ENCODE measurements around the gene IL1R2. TPM values are rescaled to one million over a fixed set of nuclear protein-coding genes. Genes with fewer than 3 reads are reported as not detected.
A peak's percentile ranks its signal among the peaks of the same experiment; 100 is the strongest.

IL1R2 gene
- total and polyA plus RNA-seq, 2 of the 13 experiments (the other 11 are each of a cell fraction or from before 2014, with no cell fraction given): 3.6 to 7.3 TPM

- TF ChIP-seq ZNF687 (CRISPR knock-in tag; IDR thresholded peaks at IDR 0.05) (0 out of 2 replicates have a peak, but pooled peaks have one; percentile 64), CTCF (CRISPR knock-in tag; IDR thresholded peaks at IDR 0.05) (no peak), ZBTB37 (CRISPR knock-in tag; IDR thresholded peaks at IDR 0.05) (no peak), POGZ (CRISPR knock-in tag; IDR thresholded peaks at IDR 0.05) (no peak; the same call in 1 of the 2 replicates), RBM22 (optimal IDR thresholded peaks at IDR 0.05; ENCODE audit: low read length) (no peak), ZNF883 (CRISPR knock-in tag; IDR thresholded peaks at IDR 0.05; ENCODE audit: not compliant biosample characterization) (no peak), CERS6 (CRISPR knock-in tag; IDR thresholded peaks at IDR 0.05) (no peak), ZNF558 (CRISPR knock-in tag; IDR thresholded peaks at IDR 0.05; ENCODE audit: borderline replicate concordance) (no peak), REXO4 (CRISPR knock-in tag; IDR thresholded peaks at IDR 0.05; ENCODE audit: borderline replicate concordance) (no peak), ZNF441 (CRISPR knock-in tag; IDR thresholded peaks at IDR 0.05; ENCODE audit: borderline replicate concordance) (no peak), NFIC (IDR thresholded peaks at IDR 0.05; ENCODE audit: low read length) (0 out of 2 replicates have a peak, but pooled peaks have one; percentile 10), ZEB1 (IDR thresholded peaks at IDR 0.05; ENCODE audit: insufficient replicate concordance, low read depth) (peak; percentile 18), ZNF678 (CRISPR knock-in tag; IDR thresholded peaks at IDR 0.05) (no peak), NFATC3 (CRISPR knock-in tag; IDR thresholded peaks at IDR 0.05) (no peak), NFE2L2 (IDR thresholded peaks at IDR 0.05; ENCODE audit: low read length) (no peak), ZNF781 (CRISPR knock-in tag; IDR thresholded peaks at IDR 0.05; ENCODE audit: borderline replicate concordance, not compliant biosample characterization) (no peak), RFX1 (IDR thresholded peaks at IDR 0.05) (no peak), ZNF274 (CRISPR knock-in tag; IDR thresholded peaks at IDR 0.05) (no peak), ZNF770 (CRISPR knock-in tag; IDR thresholded peaks at IDR 0.05) (no peak)
Observed at GRCh38 chr2:101960819-101961337, 30.9 kb upstream of the IL1R2 start (continued).
